ENCODE results near the gene B3GALNT2.
A peak's percentile ranks its signal among the peaks of the same experiment; 100 is the strongest.
"Not testable (repeated sequence)": the region's sequence is repeated elsewhere in the genome, so short reads cannot be mapped to it uniquely, and the experiment has no call there.

B3GALNT2 gene

DNA sequence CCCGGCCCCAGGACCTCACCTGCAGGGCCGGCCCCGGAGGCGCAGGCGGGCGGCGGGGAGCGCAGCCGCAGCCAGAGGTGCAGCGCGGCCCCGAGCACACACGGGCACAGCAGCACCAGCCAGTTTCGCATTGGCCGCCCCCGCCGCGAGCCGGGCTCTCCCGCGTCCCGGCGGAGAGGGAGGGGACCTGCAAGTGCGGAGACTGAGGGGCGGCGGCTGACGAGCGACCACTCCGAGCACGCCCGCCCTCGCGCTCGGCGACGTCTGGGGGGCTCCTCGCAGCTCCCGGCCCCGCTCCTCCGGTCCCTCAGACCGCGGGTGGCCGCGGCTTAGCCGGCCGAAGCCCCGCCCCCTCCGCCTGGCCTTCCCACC, at the start of gene B3GALNT2:
TSS of gene B3GALNT2 (minus strand) at position 331 of the 372 bp plus-strand sequence. CDS start at position 131, 200 bp downstream.
- DNase-seq (ENCODE audit: insufficient read length, low spot score) = no peak
- FAIRE-seq = no peak

DNA sequence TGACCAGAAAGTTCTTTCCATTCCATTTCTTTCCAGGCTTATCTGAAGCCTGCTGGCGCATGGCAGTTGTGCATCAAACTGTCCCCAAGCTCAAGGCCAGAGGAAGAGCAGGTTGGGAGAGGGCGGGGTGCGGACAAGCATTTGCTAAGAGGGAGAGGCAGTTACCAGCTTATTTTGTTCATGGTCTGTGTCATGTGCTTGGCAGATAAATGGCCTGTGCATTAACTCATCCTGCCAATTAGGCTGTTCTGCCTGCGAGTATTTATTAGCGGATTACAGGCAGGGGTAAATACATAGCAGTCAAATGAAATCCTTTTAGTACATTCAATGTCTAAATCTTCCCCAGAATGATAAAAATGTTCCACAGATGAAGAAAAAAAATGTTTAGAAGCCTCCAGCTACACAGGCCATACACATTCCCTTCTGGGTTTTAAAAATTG, 48.9 kb upstream of the B3GALNT2 start:
- no peak for DNase-seq (ENCODE audit: insufficient read length, low spot score)
- FAIRE-seq = no peak

DNA sequence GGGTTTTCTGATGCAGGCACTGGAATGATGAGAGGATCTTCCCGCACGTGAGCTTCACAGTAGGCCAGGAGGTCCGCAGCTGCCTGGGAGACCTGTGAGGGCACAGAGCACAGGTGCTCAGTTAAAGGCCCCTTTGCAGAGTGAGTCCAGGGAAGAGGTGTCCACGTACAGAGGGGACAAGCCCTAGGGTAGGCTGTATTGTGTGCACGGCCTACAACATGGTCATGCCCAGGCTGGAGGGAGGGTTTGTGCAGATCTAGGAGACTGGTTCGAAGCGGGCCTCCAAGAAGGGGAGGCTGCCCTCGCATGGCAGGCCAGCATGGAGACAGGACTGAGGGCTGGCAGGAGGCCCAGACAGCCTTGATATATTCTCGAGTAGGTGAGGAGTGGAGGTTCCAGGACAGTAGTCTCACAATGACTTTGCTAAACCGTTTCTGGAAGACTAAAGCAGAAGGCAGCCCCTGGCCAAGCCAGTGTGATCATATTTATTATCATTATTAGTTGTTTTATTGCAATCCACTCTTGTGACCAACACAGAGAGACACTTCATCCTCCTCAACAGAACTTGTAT, 48.0 kb upstream of the B3GALNT2 start:
- DNase-seq (ENCODE audit: insufficient read length, low spot score) (no peak), FAIRE-seq (no peak)

DNA sequence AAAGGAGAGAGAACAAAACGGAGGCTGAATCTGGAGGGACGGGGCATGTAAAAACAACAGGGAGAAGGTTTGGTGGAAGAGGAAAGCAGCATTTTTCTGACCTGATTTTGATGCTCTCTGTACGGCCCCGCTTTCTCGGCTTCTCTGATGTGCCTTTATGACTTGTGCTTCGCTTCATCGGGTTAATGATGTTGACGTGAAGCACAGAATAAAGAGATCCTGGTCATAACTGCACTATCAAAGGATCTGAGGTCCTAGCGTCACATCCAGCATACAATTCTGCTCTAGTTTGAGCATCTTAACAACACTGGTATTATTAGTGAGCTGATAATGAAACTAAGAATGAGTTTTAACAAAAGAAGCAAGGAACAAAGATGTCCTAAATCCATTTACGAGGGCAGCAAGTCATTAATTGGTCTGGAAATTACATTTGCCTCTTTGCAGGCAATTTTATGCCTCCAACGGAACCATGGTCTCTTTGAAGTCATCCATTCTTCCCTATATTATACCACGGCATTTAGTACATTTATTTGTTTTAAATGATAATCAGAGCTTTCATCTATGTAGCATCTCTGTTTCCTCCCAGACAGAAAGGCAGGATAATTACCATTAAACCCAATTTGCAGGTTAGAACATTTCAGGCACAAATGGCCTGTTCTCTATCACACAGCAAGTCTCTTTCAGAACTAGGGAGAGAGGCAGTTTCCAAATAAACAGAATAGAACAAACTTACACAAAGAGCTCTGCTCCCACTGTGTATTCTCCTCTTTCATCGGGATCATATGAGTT, 45.3 kb upstream of the B3GALNT2 start:
- FAIRE-seq (peak; percentile 13), DNase-seq (ENCODE audit: insufficient read length, low spot score) (no peak)

DNA sequence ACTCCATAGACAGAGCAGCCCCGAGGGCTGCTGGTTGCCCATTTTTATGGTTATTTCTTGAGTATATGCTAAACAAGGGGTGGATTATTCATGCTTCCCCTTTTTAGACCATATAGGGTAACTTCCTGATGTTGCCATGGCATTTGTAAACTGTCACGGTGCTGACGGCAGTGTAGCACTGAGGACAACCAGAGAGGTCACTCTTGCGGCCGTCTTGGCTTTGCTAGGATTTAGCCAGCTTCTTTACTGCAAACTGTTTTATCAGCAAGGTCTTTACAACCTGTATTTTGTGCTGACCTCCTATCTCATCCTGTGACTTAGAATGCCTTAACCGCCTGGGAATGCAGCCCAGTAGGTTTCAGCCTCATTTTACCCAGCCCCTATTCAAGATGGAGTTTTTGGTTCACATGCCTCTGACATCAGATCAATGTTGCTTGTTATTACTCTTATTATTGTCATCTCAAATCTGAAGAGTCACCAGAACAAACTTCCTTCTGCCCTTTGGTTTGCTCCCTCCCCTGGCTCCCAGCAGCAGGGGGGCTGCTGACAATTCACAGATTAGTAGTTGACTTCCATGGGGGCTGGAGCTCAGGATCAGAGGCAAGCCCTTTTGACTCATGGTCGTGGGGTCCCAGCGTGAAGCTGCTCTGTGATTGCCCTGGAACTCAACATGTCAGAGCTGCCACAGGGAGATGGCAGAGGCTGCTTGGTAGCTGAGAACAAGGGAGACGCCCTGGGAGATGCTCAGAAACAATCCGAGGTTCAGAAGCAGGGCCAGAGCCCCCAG, 42.3 kb upstream of the B3GALNT2 start:
- not testable (repeated sequence) for DNase-seq (ENCODE audit: insufficient read length, low spot score); FAIRE-seq

DNA sequence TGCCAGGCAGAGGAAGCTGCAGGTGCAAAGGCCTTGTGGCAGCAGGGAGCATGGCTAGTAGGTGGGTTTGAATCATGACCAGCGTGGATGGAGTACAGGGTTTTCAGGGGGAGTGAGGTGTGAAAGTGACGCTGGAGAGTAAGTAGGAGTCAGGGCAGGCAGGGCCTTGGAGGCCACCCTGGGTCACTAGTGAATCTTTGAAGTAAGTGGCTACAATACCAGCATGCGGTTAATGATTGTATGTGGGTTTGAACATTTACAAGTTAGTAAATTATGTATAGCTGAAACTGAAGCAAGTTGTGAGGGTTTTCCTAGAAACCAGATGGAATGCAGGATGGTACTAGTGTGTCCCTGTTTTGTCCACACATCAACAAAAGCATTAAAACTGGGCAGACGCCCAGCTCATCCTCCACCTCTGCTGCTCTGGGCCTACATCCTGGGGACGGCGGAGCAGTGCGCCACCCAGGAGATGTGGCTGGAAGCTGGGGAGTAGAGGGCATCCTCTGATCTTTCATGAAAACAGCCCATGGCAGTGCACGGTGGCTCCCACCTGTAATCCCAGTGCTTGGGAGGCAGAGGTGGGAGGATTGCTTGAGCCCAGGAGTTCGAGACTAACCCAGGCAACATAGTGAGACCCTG, 41.2 kb upstream of the B3GALNT2 start:
- DNase-seq (ENCODE audit: insufficient read length, low spot score) (no peak), FAIRE-seq (no peak)

DNA sequence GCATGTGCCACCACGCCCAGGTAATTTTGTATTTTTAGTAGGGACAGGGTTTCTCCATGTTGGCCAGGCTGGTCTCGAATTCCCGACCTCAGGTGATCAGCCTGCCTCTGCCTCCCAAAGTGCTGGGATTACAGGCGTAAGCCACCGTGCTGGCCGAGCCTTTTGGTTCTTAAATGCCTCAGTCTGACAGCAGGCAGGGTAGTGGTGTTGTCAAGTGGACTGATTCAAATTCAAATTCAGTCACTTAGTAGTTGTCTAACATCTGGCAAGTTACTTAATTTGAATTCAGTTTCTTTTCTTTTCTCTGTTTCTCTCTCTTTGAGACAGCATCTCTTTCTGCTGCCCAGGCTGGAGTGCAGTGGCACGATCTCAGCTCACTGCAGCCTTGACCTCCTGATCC, 38.6 kb upstream of the B3GALNT2 start:
- not testable (repeated sequence) for FAIRE-seq

DNA sequence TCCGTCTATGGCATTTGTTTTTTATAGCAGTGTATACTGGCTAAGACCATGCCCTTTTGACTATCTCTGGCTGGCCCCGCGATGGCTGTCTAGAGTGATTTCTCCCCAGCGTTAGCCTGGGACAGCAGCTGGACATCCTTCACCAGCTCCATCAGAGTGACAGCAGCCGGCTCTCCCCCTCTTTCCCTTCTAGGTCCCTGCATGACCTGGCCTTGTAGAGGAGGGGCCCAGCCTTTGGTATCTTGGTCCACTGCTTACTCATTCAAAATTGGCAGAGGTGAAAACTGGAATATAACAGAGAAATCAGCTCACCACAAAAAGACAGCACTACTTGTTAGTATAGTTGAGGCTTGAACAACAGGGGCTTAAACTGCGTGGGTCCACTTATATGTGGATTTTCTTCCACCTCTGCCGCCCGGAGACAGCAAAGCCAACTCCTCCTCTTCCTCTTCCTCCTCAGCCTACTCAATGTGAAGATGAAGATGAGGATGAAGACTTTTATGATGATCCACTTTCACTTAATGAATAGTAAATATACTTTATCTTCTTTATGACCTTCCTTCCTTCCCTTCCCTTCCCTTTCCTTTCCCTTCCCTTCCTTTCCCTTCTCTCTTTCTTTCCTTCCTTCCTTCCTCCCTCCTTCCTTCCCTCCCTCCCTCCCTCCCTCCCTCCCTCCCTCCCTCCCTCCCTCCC, 29.4 kb upstream of the B3GALNT2 start:
- DNase-seq (ENCODE audit: insufficient read length, low spot score) (no peak), FAIRE-seq (no peak)

More for the DNA sequence above, 38.6 kb upstream of the B3GALNT2 start:
- DNase-seq (ENCODE audit: insufficient read length, low spot score) = not testable (repeated sequence)

DNA sequence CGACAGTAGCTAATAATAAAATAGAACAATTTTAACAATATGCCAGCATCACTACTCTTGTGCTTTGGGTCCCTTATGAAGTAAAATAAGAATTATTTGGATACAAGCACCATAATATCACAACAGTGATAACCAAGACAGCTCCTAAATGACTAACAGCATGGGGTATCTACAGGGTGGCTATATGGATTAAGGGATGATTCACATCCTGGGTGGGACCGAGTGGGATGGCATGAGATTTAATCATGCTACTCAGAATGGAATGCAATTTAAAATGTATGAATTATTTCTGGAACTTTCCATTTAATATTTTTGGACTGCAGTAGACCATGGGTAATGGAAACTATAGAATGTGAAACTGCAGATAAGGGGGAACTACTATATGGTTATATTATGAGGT, 28.1 kb upstream of the B3GALNT2 start:
- FAIRE-seq = no peak
- DNase-seq (ENCODE audit: insufficient read length, low spot score) = peak; percentile 41

DNA sequence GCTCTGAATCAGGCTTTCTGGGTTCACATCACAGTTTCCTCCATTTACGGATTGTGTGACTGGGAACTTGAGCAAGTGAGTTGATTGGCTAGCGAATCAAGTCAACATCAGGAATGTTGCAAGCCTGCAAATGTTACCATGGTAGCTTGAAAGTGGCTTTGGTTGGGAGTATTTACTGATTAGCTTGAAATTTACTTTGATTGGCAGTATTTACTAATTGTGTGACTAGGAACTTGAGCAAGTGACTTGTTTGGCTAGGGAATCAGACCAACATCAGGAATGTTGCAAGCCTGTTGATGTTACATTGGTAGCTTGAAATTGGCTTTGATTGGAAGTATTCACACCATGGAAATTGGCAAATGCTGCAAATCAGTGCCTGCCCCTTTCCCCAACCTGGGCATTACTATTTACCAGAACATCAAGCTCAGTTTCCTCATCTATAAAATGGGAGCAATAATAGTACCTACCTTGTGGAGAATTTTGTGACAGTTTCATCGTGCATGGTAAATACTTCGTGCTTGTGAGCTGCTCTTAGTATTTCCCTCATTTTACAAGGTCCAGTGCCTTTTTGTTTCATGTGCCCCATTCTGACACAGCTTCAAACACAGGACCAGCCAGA, 23.1 kb upstream of the B3GALNT2 start:
- no peak for FAIRE-seq
- DNase-seq (ENCODE audit: insufficient read length, low spot score) = no peak

DNA sequence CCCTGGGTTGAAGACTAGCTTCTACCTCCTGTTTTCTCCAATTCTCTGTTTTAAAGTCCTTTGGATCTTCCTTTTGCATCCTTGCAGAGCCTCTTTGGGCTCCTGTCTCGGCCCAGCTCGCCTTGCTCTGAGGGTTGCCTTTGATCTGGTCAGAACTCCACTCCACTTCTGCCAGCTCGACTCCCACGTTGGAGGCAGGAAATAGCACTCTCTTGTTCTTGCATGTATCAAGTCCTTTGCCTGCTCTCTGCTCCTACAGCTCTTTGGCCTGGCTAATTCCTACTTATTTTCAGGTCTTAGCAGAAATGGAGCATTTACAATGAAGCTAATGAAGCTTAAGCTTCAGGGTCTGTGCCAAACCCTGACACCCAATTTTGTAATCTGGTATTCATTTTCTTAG, 21.1 kb upstream of the B3GALNT2 start:
- DNase-seq (ENCODE audit: insufficient read length, low spot score) (no peak), FAIRE-seq (no peak)

DNA sequence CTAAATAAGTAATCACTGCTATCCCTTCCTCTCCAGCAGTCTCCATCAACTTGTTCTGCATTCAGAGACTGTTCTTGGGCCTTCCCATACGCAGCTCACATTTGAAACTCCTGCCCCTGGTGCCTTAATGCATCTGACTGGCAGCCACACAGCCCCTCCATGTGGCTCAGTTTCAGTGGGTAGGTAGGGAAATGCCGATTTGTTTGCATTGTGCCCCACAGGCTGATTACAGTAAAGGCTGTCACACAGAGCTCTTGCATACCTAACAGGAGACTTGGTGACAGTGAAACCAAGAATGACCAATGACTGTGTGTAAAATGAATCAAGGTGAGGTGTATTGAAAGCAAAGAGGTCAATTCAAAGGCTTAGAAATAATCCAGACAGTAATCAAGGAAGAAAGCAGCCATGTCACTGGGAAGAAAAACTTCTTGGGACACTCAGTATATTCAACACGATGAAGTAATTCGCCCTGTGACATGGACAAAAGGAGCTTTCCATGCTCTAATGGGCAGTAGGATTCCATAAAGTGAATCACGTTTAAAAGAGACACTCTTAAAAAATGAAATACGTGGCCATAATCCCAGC, 12.7 kb upstream of the B3GALNT2 start:
- DNase-seq (ENCODE audit: insufficient read length, low spot score) (no peak), FAIRE-seq (no peak)

DNA sequence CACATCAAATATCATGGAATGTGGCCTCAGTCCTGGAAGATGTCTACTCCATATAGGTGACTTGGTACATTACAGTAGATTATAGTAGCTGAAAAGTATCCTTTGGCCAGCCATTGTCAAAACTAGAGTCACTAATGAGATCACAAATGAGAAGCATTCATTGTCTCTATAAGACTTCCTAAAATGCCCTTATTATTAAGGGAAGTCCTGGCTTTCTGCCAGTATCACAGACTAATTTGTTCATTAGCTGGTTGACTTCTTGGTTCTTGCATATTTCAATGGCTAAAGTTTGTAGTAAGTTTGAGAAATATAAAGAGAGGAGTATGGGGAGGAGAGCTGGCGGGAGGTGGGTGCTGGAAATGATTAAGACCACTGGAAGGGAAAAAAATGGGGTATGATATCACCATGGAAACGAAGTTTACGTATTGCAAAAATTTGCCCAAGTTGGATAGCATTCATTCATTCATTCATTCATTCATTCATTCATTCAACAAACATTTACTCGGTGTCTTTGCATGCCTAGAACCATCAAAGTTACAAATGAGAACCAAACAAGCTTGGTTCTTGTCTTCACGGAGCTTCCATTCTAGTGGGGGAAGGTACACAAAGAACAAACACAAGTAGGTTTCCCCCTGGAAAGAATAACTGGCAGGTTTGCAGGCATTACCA, 11.7 kb upstream of the B3GALNT2 start:
- FAIRE-seq = no peak
- DNase-seq (ENCODE audit: insufficient read length, low spot score) = no peak

DNA sequence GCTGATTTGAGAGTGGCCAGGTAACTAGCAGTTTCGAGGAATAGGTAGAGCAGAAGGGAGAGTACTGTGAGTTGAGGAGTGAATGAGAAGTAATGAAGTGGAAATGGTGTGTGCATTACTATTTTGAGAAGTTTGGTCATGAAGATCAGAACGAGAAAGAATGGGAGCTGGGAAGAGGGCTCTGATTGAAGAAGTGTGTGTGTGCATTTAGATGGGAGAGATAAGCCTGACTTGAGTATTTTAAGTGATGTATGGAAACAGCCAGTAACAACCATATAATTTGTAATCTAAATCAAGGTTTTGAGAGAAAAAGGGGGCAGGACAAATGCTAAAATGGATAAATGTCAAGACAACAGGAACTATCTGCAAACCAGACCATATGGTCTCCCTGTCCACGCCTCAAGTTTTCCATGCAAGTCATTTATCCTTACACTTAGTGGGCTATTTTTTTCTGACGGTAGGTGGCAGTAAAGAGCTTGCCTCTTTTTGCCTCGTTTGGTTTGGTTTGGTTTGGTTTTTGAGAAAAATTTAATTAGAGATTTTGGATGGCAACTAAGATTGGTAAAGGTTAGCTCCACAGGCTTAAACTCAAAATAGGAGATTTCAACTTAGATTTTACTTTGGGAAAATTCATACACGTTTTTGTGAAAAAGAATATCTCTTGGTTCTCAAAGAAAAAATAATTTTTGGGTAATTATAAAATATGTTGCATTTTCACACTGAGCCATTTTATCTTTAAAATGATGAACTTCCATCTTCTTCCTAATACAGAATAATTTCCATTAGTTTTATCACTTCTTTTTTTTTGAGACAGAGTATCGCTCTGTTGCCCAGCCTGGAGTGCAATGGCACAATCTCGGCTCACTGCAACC, 9.5 kb upstream of the B3GALNT2 start:
- FAIRE-seq = peak; percentile 31
- peak; percentile 50 for DNase-seq (ENCODE audit: insufficient read length, low spot score)

DNA sequence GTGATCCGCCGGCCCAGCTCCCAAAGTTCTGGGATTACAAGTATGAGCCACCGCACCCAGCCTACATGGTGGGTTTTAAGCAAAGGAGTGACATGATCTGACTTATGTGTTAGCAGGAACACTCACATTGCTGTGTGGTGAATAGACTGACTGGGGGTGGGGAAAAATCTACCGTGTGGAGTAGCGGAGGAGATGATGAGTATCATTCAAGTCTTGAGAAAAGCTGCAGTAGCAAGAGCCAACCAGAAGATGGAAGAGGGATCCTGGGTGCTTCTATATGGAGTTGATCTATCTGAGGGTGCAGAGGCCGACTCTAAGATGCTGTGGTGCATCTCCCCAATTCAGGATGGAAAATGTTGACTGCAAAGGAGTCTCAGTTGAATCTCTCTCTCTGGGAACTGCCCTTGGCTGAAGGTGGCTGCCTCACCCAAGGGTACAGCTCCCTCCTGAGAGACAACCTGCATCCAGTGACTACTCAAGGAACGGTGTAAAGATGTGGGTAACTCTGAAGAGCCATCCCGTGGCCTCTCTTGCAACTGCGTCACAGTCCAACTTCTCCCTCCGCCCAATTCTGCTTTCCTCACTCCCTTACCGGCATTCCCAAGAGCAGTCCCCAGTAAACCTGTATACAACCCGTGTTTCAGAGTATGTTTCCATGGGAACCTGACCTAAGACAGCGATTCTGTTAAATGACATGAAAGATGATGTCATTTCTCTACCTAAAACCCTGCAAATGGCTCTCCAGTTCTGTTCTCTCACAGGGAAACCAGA, 7.4 kb upstream of the B3GALNT2 start:
- FAIRE-seq = peak; percentile 33
- no peak for DNase-seq (ENCODE audit: insufficient read length, low spot score)

DNA sequence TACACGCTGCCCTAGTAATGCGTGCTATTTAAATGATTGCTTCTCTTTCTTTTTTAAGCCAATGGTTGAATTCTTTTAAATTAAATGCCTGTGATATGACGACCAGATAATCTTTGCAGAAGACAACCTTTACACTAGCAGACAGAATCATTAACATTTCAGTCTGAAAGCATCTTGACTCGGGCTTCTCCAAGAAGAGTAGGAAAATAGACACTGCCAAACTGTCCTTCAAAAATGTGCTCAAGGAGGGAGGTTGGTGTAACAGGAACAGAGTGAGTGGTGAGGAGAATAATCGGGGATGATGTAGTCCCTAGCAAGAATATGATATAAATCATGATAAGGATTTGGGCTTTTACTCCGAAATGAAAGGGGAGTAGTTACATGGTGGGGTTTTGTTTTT, 6.6 kb upstream of the B3GALNT2 start:
- FAIRE-seq = no peak

DNA sequence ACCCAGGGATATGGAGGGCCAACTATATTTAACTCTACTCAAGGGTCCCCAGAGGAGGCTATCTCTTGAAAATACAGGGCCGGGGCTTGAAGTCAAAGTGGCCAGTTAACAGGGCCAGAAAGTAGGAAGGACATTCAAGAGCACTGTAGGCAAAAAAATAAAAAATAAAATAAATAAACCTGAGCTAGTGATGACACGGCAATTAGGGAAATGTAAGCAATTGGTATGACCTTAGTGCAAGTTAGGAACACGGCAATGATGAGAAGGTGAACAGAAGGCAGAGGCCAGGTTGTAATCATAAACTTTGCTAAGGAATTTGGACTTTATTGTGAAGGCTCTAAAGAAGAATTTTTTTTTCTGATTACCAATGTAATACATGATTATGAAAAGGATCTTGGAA, 3.4 kb upstream of the B3GALNT2 start:
- DNase-seq (ENCODE audit: insufficient read length, low spot score) (no peak), FAIRE-seq (no peak)

More for the DNA sequence above, 6.6 kb upstream of the B3GALNT2 start:
- no peak for DNase-seq (ENCODE audit: insufficient read length, low spot score)

Data from HTR-8/SVneo (cell line).